Measurements from ENCODE around the gene BFSP1. TPM values are rescaled to one million over a fixed set of nuclear protein-coding genes. Genes with fewer than 3 reads are reported as not detected.

The BFSP1 gene
- total and polyA plus RNA-seq, 2 donors (not counting 3 experiments of a cell fraction or from before 2014, with no cell fraction given) = 3.1 to 5.2 TPM

DNA sequence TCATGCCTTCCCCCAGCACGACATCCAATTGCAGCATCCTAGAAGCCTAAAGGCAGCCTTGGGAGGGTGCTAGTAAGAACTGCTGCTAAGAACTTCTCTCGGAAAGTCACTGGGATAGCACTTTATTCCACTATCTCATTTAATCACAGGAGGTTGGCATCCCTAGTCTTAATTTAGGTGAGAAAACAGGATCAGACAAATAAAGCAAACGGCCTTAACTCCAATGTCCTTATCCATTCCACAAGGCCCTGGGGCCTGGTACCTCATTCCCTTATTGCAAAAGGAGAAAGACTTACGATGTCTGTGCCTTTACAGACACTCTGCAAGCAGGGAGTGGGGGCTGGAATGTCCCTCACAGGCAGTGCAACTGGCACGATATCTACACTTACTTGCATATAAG, 60.7 kb downstream of the BFSP1 start:
- intact Hi-C loops (cut with micrococcal nuclease) (no loop called here), dilution Hi-C loops (cut with MboI; ENCODE audit: extremely low pct_ligation_motif_present, low sequenced_read_pairs) (no loop called here)
- DNase-seq (ENCODE audit: low read depth, low spot score) = no peak

More for the DNA sequence above, 60.7 kb downstream of the BFSP1 start:
- ChIA-PET POLR2A (no interaction called here), CTCF (no interaction called here)
- H3K27me3 ChIP-seq (ENCODE audit: control insufficient read depth in 2 of 2, insufficient read depth in 2 of 2, low read length in 2 of 2) = peaks cover 0 to 2% of the 10 kb centered on the region in 2 experiments
- TF ChIP-seq POLR2A (IDR thresholded peaks at IDR 0.05; ENCODE audit: low read depth, low read length) (no peak), JUN (IDR thresholded peaks at IDR 0.05; ENCODE audit: borderline replicate concordance, insufficient read depth, insufficient read length, low read depth) (no peak), MYC (IDR thresholded peaks at IDR 0.05; ENCODE audit: low read depth, low read length) (no peak), EZH2 (IDR thresholded peaks at IDR 0.05; ENCODE audit: borderline replicate concordance, low read depth, low read length, severe bottlenecking) (no peak), GATA2 (IDR thresholded peaks at IDR 0.05; ENCODE audit: insufficient read depth, insufficient read length, low read depth, low read length) (no peak)
- TF ChIP-seq, protein P1, sequence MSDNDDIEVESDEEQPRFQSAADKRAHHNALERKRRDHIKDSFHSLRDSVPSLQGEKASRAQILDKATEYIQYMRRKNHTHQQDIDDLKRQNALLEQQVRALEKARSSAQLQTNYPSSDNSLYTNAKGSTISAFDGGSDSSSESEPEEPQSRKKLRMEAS (IDR thresholded peaks at IDR 0.05; ENCODE audit: insufficient read depth, insufficient read length) = no peak
- TF ChIP-seq, protein P2, sequence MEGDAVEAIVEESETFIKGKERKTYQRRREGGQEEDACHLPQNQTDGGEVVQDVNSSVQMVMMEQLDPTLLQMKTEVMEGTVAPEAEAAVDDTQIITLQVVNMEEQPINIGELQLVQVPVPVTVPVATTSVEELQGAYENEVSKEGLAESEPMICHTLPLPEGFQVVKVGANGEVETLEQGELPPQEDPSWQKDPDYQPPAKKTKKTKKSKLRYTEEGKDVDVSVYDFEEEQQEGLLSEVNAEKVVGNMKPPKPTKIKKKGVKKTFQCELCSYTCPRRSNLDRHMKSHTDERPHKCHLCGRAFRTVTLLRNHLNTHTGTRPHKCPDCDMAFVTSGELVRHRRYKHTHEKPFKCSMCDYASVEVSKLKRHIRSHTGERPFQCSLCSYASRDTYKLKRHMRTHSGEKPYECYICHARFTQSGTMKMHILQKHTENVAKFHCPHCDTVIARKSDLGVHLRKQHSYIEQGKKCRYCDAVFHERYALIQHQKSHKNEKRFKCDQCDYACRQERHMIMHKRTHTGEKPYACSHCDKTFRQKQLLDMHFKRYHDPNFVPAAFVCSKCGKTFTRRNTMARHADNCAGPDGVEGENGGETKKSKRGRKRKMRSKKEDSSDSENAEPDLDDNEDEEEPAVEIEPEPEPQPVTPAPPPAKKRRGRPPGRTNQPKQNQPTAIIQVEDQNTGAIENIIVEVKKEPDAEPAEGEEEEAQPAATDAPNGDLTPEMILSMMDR (IDR thresholded peaks at IDR 0.05; ENCODE audit: extremely low read depth in 1 of 2, insufficient read depth in 1 of 2, low read depth in 1 of 2, low read length in 2 of 2) = no peak
- no TSS peak for BruUV-seq (replicated peaks)
- H3K79me2 ChIP-seq (ENCODE audit: control insufficient read depth, insufficient read depth, low read length) = no peaks in the 10 kb centered on the region
- H3K9me3 ChIP-seq (replicated peaks; ENCODE audit: control insufficient read depth, insufficient read depth, low read length) = no peaks in the 10 kb centered on the region
- no peak overlapping the region for H2AFZ ChIP-seq (ENCODE audit: low read depth, low read length)
- H3K27ac ChIP-seq (ENCODE audit: insufficient read depth, low read depth, low read length) = no peak overlapping the region
- H3K36me3 ChIP-seq (ENCODE audit: control insufficient read depth in 2 of 2, extremely low read depth in 1 of 2, insufficient read depth in 2 of 2, low read length in 2 of 2) = no peaks in the 10 kb centered on the region
- no peaks in the 10 kb centered on the region for H3K4me1 ChIP-seq (ENCODE audit: control insufficient read depth, extremely low read depth, insufficient read depth, low read length)
- H3K4me3 ChIP-seq (replicated peaks in 1 of 3; ENCODE audit: insufficient read depth in 1 of 3, low read depth in 1 of 3, low read length in 3 of 3) = no peak overlapping the region
- no peaks in the 10 kb centered on the region for H4K20me1 ChIP-seq (replicated peaks; ENCODE audit: control insufficient read depth, extremely low read depth, insufficient read depth, low read length)
- H3K9ac ChIP-seq (replicated peaks; ENCODE audit: extremely low read depth, insufficient read depth, low read length) = no peak overlapping the region
- no peak overlapping the region for H3K4me2 ChIP-seq (ENCODE audit: insufficient read depth, low read length)
- no peak for FAIRE-seq
- H3K9me1 ChIP-seq (replicated peaks; ENCODE audit: control insufficient read depth, extremely low read depth, insufficient read depth, low read length) = no peaks in the 10 kb centered on the region

Measured in endothelial cell of umbilical vein (primary cell).